K562 (cell line): ENCODE results near the gene RBP3.

Source experiments
- CBX1 ChIP-seq: sonication (generic); IDR thresholded peaks from 2 replicates; pipeline ENCODE4 v1.6.1; 2016; ENCODE audit warnings: antibody characterized with exemption, low read depth, mild to moderate bottlenecking
- CTCF ChIP-seq, 3 experiments: IDR thresholded peaks in 2 of 3; conservative IDR thresholded peaks in 1 of 3; 2 replicates each; pipeline ENCODE4 v1.5.1; 2011 to 2012; ENCODE audit warnings: low read length in 3 of 3, mild to moderate bottlenecking in 3 of 3, control low read depth in 2 of 3, improper control_type of control experiment in 1 of 3, inconsistent platforms in 1 of 3, low read depth in 1 of 3, mixed read lengths in 1 of 3, moderate library complexity in 1 of 3; ENCODE audit not compliant: insufficient read depth in 2 of 3
- EP400 ChIP-seq: fragments of 450-650 bp; IDR thresholded peaks from 2 replicates; pipeline ENCODE4 v1.6.1; 2017; ENCODE audit warnings: antibody characterized with exemption, mild to moderate bottlenecking, moderate library complexity
- MXD1 ChIP-seq: fragments of 250-450 bp; sonication (Bioruptor Pico); IDR thresholded peaks from 2 replicates; pipeline ENCODE4 v1.8.0; 2021; ENCODE audit warnings: borderline replicate concordance, mild to moderate bottlenecking, moderate library complexity; ENCODE audit not compliant: poor library complexity, severe bottlenecking
- PML ChIP-seq: IDR thresholded peaks from 2 replicates; pipeline ENCODE4 v1.6.1; 2012; ENCODE audit warnings: low read length, inconsistent platforms
- POLR2A ChIP-seq: fragments of 450-650 bp; conservative IDR thresholded peaks from 2 replicates; pipeline ENCODE4 v1.6.1; 2016
- ZNF253 ChIP-seq: fragments of 250-450 bp; sonication (Bioruptor Pico); conservative IDR thresholded peaks from 2 replicates; pipeline ENCODE4 v1.6.1; 2021; ENCODE audit warnings: mild to moderate bottlenecking

- TF ChIP-seq CBX1: no peak
- TF ChIP-seq CTCF (IDR thresholded peaks at IDR 0.05 in 2 of 3, conservative IDR thresholded peaks at IDR 0.05 in 1 of 3; ENCODE audit: insufficient read depth in 2 of 3, low read depth in 1 of 3, low read length in 3 of 3): no peak
- no peak for TF ChIP-seq POLR2A
- TF ChIP-seq MXD1: no peak
- no peak for TF ChIP-seq PML
- TF ChIP-seq ZNF253: no peak
- no peak for TF ChIP-seq EP400
These were observed 49.4 kb upstream of the RBP3 start for GRCh38 chr10:47298715-47299114.
